NCI-H226 (cell line): ENCODE data around the gene SAPCD1.

ENCODE experiments used
- DNase-seq: peaks from one replicate; pipeline ENCODE4 v3.0.0-alpha.2; 2015

The SAPCD1 gene

GRCh38 chr6:31758281-31758680 lies 4.2 kb upstream of the SAPCD1 start:
- DNase-seq, result no peak

- DNase-seq, result no peak
Observed at GRCh38 chr6:31760790-31761189, 1.7 kb upstream of the SAPCD1 start.

GRCh38 chr6:31761343-31761742 lies 1.1 kb upstream of the SAPCD1 start:
- no peak for DNase-seq

GRCh38 chr6:31762878-31763618 lies 592 bp downstream of the SAPCD1 start:
- DNase-seq, result no peak

GRCh38 chr6:31763619-31763940 lies 1.1 kb downstream of the SAPCD1 start:
- DNase-seq, result peak; percentile 48

GRCh38 chr6:31764198-31764597 lies 1.7 kb downstream of the SAPCD1 start:
- no peak for DNase-seq

- DNase-seq, result no peak
Observed at GRCh38 chr6:31765559-31765909, 3.1 kb downstream of the SAPCD1 start.

GRCh38 chr6:31765910-31766794 lies 3.7 kb downstream of the SAPCD1 start:
- no peak for DNase-seq

- no peak for DNase-seq
Observed at GRCh38 chr6:31767096-31767645, 4.7 kb downstream of the SAPCD1 start.

GRCh38 chr6:31768363-31769257 lies 6.2 kb downstream of the SAPCD1 start:
- DNase-seq, result no peak

- peak; percentile 39 for DNase-seq
Observed at GRCh38 chr6:31769684-31770371, 7.4 kb downstream of the SAPCD1 start.

GRCh38 chr6:31770860-31771259 lies 8.4 kb downstream of the SAPCD1 start:
- DNase-seq, result no peak

GRCh38 chr6:31771992-31772358 lies 9.5 kb downstream of the SAPCD1 start:
- no peak for DNase-seq

GRCh38 chr6:31775184-31775583 lies 12.7 kb downstream of the SAPCD1 start:
- no peak for DNase-seq

- DNase-seq, result no peak
Observed at GRCh38 chr6:31775633-31776484, 13.4 kb downstream of the SAPCD1 start.

- DNase-seq, result no peak
Observed at GRCh38 chr6:31776485-31776988, 14.1 kb downstream of the SAPCD1 start.

GRCh38 chr6:31776989-31777666 lies 14.7 kb downstream of the SAPCD1 start, which contains the start of gene VWA7:
VWA7 (minus strand) TSS chr6:31777328; CDS start chr6:31776779, 549 bp downstream.
- DNase-seq, result peak; percentile 98

GRCh38 chr6:31777667-31778050 lies 15.2 kb downstream of the SAPCD1 start:
- no peak for DNase-seq

GRCh38 chr6:31778193-31778592 lies 15.7 kb downstream of the SAPCD1 start:
- DNase-seq, result no peak
